Activated CD4-positive, alpha-beta T cell treated with anti-CD3 and anti-CD28 coated beads, Interleukin-2, Interleukin-4, amounts not matched to agents 100 ng/mL and 50 ng/mL, durations not matched to agents 16 hours and 8 hours (primary cell): Measurements from ENCODE around the gene PHOX2B.
"Not testable (repeated sequence)": the region's sequence is repeated elsewhere in the genome, so short reads cannot be mapped to it uniquely, and the experiment has no call there.

Source experiments
- DNase-seq: peaks from one replicate; pipeline ENCODE4 v3.0.0-alpha.2; 2020; ENCODE audit warnings: low spot score

PHOX2B gene

GRCh38 chr4:41748074-41748570 is 403 bp downstream of the PHOX2B start:
- DNase-seq, result no peak

- no peak for DNase-seq
These were observed 1.1 kb downstream of the PHOX2B start for GRCh38 chr4:41747230-41748055.

DNA sequence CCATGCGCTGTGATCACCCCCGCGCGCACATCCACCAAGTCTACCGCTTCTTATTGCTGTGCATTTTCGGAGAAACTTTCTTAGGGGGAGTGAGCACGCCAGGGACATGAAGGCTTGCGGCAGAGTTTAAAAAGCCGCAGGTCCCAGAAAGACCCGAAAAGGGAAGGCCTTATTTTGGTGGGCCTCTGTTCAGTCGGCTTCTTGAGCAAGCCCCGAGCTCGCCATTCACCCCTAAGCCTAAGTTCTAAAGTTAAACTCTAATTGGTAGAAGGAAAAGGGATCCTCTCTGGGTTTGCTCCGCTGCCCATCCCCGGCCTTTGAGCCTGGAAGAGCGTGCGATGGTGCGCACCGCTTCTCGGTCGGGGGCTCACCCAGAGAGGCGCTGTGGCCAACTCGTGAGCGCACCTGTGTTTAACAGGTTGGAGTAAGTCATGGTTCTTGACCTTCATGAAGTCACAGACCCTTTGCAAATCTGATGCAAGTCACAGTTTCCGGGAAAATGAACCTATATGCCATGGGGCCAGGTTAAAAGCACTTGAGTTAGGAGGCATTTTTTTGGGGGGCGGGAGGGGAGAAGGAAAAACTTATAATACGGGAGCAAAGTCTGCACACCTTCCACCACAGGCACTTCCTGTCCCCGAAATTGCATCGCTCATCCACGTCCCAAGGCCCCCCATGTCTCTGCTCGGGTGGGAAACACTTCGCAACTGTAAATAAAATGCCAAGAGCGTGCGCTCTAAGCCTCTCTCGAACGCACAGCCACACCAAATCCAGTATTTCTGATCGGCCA is 1.9 kb downstream of the PHOX2B start:
- DNase-seq, result no peak

DNA sequence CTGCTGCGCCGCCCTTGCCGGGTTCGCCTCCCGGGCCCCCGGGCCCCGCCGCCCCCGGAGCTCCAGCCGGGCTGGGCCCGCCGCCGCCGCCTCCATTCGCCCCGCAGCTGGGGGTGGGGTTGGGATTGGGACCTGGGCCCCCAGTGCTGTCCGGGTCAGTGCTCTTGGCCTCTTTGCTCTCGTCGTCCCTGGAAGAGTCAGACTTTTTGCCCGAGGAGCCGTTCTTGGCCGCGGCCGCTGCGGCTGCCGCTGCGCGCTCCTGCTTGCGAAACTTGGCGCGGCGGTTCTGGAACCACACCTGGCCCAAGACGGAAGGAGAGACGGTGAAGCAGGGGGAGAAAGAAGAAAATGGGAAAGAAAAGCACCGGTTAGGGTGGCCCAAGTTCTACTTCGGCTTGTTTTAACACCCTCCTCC is 2.5 kb downstream of the PHOX2B start:
- no peak for DNase-seq

DNA sequence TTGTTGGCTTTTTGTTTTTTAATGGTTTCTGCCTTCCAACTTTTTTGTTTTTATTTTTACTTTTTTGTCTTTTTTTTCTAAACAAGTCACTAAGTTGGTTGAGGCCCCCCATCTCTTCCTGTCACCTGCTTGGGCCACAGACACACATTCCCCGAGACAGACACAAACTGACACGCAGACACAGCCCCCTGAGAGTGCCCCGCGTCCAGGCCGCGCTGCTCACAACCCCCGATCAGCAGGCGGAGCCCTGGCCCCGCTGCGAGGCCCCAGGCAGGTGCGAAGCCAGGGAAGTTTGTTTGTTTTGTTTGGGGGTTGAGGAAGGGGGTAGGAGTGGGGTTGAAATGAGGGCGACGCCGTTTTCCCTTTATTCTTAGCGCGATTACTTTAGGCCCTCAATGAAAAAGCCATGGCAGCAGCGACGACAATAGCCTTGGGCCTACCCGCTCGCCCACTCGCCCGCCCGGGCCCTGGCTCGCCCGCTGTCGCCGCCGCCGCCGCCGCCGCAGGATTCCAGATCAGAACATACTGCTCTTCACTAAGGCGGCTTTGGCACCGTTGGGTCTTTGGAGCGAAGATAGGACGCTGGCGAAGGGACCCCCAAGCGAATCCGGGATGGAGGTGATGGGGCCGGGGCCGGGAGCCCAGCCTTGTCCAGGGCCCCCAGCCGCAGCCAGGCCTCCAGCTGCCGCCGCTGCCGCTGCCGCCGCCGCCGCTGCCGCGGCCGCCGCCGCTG is 3.1 kb downstream of the PHOX2B start:
- no peak for DNase-seq

DNA sequence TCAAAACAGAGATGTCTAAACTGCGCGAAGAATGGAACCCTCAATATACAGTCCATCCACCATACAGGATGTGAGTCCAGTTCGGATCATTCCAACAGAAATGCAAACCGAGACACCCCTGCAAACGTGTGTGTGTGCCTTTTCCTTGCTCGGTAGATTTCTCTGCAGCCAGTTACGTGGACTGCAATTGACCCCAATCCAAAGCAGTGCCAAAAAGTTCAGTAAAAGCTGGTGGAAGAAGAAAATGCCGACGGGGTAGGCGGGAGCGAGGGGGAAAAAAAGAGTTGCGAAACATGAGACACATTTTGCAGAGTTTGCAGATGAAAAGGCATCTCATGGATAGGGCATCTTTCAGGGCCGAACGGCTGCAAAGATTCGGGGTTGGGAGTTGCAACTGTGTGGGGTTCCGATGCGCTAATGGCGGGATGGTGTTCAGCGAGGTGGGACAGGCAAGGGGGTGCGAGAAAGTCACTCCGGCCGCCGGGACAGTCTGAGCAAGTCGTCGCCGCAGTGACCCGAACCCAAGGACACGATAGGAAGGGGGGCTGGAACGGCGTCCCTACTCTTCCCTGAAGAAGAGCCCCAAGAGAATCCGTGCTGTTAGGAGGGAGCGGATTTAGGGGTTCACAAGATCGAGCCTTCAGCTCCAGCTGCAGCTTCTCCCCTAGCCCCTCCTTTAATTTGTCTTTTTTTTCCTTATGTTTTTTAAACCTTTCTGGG is 3.8 kb downstream of the PHOX2B start:
- DNase-seq, result no peak

DNA sequence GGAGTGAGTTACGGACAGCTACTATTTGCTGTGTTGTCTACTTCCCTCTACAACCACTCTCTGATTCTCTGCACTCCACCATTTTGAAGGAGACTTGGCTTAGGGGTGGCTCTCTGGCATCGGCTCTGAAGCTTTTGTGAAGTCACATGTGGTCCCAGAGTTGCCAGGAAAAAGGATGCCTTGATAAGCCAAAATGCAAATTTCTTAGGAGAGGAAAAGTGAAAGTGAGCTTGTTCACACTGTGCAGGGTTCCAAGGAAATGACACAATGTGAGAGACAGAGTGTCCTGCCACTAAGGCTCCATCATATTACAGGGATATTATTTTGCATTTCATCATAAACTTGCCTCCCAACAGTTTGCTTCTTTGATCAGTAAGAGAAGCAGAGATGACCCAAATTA is 7.2 kb downstream of the PHOX2B start:
- DNase-seq, result no peak

GRCh38 chr4:41737491-41737890 is 11.0 kb downstream of the PHOX2B start:
- not testable (repeated sequence) for DNase-seq

GRCh38 chr4:41734371-41734770 is 14.2 kb downstream of the PHOX2B start:
- no peak for DNase-seq

DNA sequence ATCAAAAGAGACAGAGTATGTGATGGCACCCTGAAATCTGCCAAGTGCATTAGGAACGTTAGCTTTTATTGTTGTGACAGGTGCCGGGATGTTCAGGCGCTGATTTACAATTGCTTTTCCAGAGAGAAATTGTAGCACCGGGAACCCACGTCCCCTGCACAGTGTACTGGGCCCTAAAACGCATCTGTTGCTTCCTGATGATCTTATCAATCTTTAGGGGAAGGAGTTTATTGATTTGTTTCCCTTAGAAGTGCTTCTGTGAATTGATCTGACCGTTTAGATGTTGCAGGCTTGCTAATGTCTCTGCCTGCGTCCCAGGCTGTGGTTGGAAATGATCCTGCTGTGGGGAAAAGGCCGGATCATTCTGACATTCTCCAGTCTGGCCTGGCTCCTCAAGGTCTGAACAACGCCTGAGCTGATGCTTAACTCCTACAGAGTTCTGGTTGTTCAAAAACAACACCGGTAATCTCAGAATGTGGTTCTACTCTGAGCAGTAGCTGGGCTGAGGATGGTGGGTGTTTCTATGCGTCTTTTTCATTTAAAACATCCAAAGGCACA is 16.9 kb downstream of the PHOX2B start:
- DNase-seq, result no peak

DNA sequence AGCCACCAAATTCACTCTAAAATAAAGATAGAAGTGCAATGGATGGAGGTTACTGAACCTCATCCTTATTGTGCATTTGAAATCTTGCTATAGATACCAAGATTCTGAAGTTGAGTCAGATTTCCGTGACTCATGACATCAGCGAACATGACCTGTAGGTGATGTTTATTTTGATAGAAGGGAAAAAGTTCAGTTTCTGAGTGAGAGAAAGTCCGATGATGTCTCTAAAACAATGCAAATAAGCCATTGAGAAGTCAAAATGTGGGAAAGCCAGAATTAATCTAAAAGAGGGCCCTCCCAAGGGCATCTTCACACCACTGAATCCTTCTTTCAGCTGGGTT is 20.0 kb downstream of the PHOX2B start:
- no peak for DNase-seq

DNA sequence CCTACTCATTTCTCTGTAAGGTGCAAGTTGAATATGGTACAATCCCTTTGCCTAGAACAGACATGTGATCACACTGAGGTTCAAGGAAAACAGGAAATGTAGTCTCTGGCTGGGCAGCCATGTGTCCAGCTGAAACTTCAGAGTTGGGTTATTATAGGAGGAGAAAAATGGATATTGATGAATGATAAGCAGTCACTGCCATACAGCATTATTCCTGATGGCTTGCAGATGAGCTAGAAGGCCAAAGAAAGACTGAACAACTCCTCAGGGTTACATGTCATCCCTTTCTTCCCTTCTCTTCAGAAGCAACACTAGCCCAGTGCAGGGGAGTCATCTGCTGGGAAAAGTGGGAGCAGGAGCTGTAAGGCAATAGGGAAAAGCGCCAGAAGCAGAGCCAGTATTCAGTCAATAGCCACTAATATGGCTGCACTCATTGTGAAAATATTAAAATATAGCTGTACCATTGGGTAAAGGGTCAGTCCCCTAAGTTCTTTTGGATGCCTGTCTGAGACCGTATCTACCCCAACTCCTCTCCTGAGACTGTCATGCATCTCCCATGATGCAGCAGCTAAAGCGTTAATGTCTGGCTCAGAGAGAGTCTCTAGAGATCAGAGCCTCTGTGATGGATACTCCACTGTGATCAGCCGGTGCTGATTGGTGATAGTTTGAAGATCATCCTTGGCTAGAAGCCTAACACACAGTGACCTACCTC is 20.5 kb downstream of the PHOX2B start:
- no peak for DNase-seq

DNA sequence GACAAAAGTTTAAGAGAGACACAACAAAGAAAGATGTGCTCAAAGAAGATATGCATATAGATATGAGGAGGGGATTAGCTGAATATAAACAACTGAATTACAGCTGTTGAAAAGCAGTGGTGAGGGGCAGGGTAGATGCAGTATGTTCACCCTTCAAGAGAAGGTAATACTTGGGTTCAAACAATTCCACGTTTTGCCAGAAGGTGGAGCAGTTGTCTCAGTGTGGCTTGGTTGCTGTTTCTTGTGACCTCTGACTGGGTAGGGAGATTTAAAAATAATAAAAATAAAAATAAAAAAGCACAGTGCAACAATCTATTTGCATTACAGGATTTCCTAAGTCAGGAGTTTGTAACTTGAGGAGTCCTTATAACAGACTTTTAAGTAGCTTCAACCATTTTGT is 23.3 kb downstream of the PHOX2B start:
- DNase-seq, result no peak

- DNase-seq, result no peak
These were observed 25.2 kb downstream of the PHOX2B start for GRCh38 chr4:41723286-41723685.

GRCh38 chr4:41722181-41722580 is 26.3 kb downstream of the PHOX2B start:
- no peak for DNase-seq

GRCh38 chr4:41719417-41719816 is 29.1 kb downstream of the PHOX2B start:
- DNase-seq, result peak; percentile 2

DNA sequence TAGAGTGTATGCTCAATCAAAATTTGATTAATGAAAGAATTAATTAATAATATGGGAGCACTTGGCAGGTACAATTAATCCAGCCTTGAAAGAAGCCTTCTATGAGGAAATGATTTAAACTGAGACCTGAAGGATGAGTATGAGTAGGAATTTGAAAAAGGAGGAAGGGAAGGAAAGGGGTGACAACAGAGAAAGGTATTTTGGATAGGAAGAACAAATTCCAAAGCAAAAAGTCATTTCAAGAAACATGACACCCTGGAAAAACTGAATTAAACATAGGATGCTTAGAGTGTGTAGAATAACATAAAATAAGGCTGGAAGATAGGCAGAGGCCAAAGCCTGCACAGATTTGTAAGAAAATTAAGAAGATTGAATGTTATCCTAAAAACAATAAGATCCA is 29.6 kb downstream of the PHOX2B start:
- DNase-seq, result no peak

DNA sequence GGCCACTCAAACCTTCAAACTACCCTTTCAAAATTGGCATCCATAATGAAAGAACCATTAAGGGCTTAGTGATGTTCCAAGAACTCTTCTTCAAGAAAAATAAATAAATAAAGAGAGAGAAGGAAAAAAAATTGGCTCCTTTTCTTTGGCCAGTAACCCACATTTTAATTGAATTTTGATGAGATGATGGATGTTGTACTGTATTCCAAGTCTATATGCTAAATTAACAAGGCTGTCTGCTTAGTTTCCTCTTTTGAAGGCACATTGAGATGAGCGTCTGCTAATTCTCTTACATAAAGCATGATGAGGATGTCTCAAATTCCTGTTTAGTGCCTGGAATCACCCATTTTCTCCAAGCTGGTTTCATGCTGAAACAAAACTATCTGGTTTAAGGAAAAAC is 33.4 kb downstream of the PHOX2B start:
- no peak for DNase-seq

DNA sequence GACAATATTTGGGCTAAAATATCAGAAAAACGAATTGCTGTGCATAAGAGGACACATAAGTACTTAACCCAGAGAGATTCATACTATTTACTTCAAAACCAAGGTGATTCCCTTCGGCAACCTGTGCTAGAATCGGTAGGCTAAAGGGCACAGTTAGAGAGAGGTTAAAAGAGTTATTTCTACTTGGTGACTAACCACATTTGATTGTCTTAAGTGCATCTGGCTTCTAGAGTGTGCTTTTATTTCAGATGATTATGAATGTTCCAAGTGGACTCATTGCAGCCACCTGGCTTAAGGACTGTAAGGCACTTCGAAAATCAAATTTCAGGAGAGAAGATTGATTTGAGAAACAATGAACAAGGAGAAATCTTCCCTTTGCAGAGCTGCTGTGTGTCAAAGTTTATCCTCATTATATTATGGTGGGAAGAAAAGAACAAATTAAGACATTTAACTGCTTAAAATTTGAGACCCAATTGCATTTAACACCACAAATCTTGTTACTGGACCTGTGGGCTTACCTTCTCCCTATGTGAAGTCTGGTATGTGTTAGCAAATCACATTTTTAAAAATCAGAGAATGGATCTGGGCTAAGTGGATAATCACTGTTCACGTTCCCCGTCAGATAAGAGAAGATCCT is 34.0 kb downstream of the PHOX2B start:
- DNase-seq, result no peak

DNA sequence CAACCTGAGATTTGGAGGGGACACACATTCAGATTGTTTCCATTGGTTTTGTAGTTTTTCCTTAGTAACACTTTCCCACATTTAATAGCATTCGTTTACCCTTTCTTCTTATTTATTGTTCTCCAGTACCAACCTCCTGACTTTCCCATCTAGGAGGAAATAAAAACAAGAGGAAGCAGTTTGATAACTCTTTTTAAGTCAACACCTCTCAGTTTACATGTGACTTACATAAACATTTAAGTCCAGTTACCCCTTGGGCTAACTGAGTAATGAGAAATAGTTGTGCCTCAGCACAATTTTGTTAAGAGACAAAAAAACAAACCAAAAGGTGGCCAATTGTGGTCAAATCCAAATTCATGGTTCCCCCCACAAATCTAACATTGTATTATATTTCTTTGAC is 34.8 kb downstream of the PHOX2B start:
- no peak for DNase-seq

- DNase-seq, result no peak
These were observed 36.1 kb downstream of the PHOX2B start for GRCh38 chr4:41712425-41712824.
